Stomach (tissue), 9 donors: Measurements from ENCODE around the gene DBP. TPM values are rescaled to one million over a fixed set of nuclear protein-coding genes. Genes with fewer than 3 reads are reported as not detected.

Source experiments
- DNase-seq, 2 donors: peaks; one replicate each; pipeline versions ENCODE4 v3.0.0 to v3.0.0-alpha.2; 2013 to 2019
- H3K27ac ChIP-seq, 5 donors: fragments of 200-600 bp in 4 of 5; sonication (generic) in 4 of 5; one replicate each; pipeline ENCODE4 v1.5.1; 2013 to 2019; ENCODE audit warnings: mild to moderate bottlenecking in 1 of 5, moderate library complexity in 1 of 5
- H3K27me3 ChIP-seq, 3 donors: fragments of 200-600 bp; sonication (generic); one replicate each; pipeline ENCODE4 v1.5.1; 2017 to 2019; ENCODE audit warnings: mixed run types in 1 of 3
- H3K36me3 ChIP-seq, 4 donors: fragments of 200-600 bp; sonication (generic); 1 replicate in 3 of 4; 2 replicates in 1 of 4; pipeline ENCODE4 v1.5.1; 2016 to 2019
- H3K4me1 ChIP-seq, 4 donors: fragments of 200-600 bp; sonication (generic); one replicate each; pipeline ENCODE4 v1.5.1; 2016 to 2019
- H3K4me3 ChIP-seq, 4 donors: fragments of 200-600 bp; sonication (generic) in 3 of 4; one replicate each; pipeline ENCODE4 v1.5.1; 2016 to 2019; ENCODE audit warnings: mild to moderate bottlenecking in 1 of 4
- H3K9me3 ChIP-seq, 4 donors: fragments of 200-600 bp; sonication (generic); one replicate each; pipeline ENCODE4 v1.5.1; 2016 to 2019
- CTCF ChIP-seq, 7 experiments: fragments of 450-650 bp in 4 of 7; fragments of 200-600 bp in 3 of 7; sonication (generic) in 3 of 7; IDR thresholded peaks; one replicate each; pipeline ENCODE4 v1.5.1; 2016 to 2019; ENCODE audit warnings: antibody characterized with exemption in 7 of 7, control low read depth in 2 of 7, mild to moderate bottlenecking in 1 of 7
- EP300 ChIP-seq: sonication (generic); formaldehyde crosslinking; IDR thresholded peaks from one replicate; pipeline ENCODE4 v1.6.1; 2017; ENCODE audit warnings: antibody characterized with exemption
- POLR2A ChIP-seq, 4 donors: fragments of 450-650 bp; IDR thresholded peaks; one replicate each; pipeline ENCODE4 v1.6.1; 2016; ENCODE audit warnings: antibody characterized with exemption in 4 of 4, control low read depth in 2 of 4, mild to moderate bottlenecking in 1 of 4, moderate library complexity in 1 of 4
- POLR2AphosphoS5 ChIP-seq, 3 donors: sonication (generic); formaldehyde crosslinking; IDR thresholded peaks; one replicate each; pipeline ENCODE4 v1.6.1; 2016; ENCODE audit warnings: antibody characterized with exemption in 3 of 3
- WGBS, 5 donors: extraction: QIAGEN DNeasy Blood & Tissue Kit in 3 of 5; methylation state at CpG; one replicate each; pipeline versions ENCODE4 v1.1.5 to v1.1.7; 2013 to 2018; 5-methylcytosine and 5-hydroxymethylcytosine counted together
- intact Hi-C: fragments of 100-400 bp; cut with DNase I; formaldehyde crosslinking; loops from one replicate; pipeline ENCODE4 v1.15.1; 2023; ENCODE audit warnings: low total_unique reads
- polyA plus RNA-seq, 3 donors: library from polyadenylated mRNA; stranded (reverse); fragments of 200-250 nt; gene quantifications; one replicate each; pipeline ENCODE4 v1.2.3, GENCODE V29; 2013
- total RNA-seq, 5 donors: library from RNA; depleted of rRNA; stranded (reverse); fragments of >200 nt; gene quantifications; one replicate each; pipeline versions ENCODE4 v1.1.0 to v1.2.3, GENCODE V29; 2014 to 2016
- donor health status: healthy with polysubstance abuse.
- donor health status: Bipolar disorder and iron deficiency.
- donor health status: healthy.

DBP gene
- total and polyA plus RNA-seq, 8 donors: 4.2 to 29.0 (median 9.6) TPM; not detected in 1

GRCh38 chr19:48676887-48677286 lies 39.7 kb upstream of the DBP start:
- no peak for TF ChIP-seq CTCF (IDR thresholded peaks at IDR 0.05)
- peak in 2 of 3 donors; percentile 71 to 72 for TF ChIP-seq POLR2AphosphoS5 (IDR thresholded peaks at IDR 0.05)
- Histone ChIP-seq H3K4me3 (no peak overlapping the region), H3K27ac (peak overlapping the region; percentile 28 to 87 (median 67)), H3K9me3 (no peaks in the 10 kb centered on the region), H3K36me3 (no peaks in the 10 kb centered on the region), H3K27me3 (no peaks in the 10 kb centered on the region), H3K4me1 (peaks cover 13 to 29% (median 20%) of the 10 kb centered on the region in 4 donors)
- intact Hi-C loops: no loop called here
- 42 to 76% (median 57%) methylated on average over 13 of the region's 13 CpGs for WGBS, 5 donors
- peak; percentile 67 to 89 for DNase-seq

- DNase-seq: no peak
- H3K27ac ChIP-seq: peak overlapping the region; percentile 28 to 87 (median 67)
- TF ChIP-seq POLR2AphosphoS5 (IDR thresholded peaks at IDR 0.05): no peak
- TF ChIP-seq POLR2A (IDR thresholded peaks at IDR 0.05): no peak
- no peak for TF ChIP-seq EP300
- no peak for TF ChIP-seq CTCF (IDR thresholded peaks at IDR 0.05)
- H3K4me1 ChIP-seq: peaks cover 13 to 29% (median 18%) of the 10 kb centered on the region in 4 donors
- no peak overlapping the region for H3K4me3 ChIP-seq
- no peaks in the 10 kb centered on the region for H3K27me3 ChIP-seq
- WGBS, 5 donors: 63 to 82% (median 73%) methylated on average over 16 to 17 of the region's 17 CpGs
- H3K9me3 ChIP-seq: no peaks in the 10 kb centered on the region
- intact Hi-C loops: no loop called here
- H3K36me3 ChIP-seq: no peaks in the 10 kb centered on the region
Observed at GRCh38 chr19:48676487-48676886, 39.3 kb upstream of the DBP start.

GRCh38 chr19:48674921-48675824 lies 38.0 kb upstream of the DBP start:
- H3K9me3 ChIP-seq: no peaks in the 10 kb centered on the region
- H3K27ac ChIP-seq: peak overlapping the region in 4 of 5 donors; percentile 62 to 87 (median 70)
- H3K36me3 ChIP-seq: no peaks in the 10 kb centered on the region
- TF ChIP-seq CTCF (IDR thresholded peaks at IDR 0.05) (peak in 5 of 7 experiments; percentile 75 to 92 (median 85)), EP300 (no peak), POLR2AphosphoS5 (IDR thresholded peaks at IDR 0.05) (peak in 1 of 3 donors; percentile 59), POLR2A (IDR thresholded peaks at IDR 0.05) (no peak)
- peak; percentile 88 to 95 for DNase-seq
- no peak overlapping the region for H3K4me3 ChIP-seq
- intact Hi-C loops: no loop called here
- 30 to 40% (median 36%) methylated on average over 20 to 28 of the region's 28 CpGs for WGBS, 5 donors
- no peaks in the 10 kb centered on the region for H3K27me3 ChIP-seq
- peaks cover 13 to 24% (median 18%) of the 10 kb centered on the region in 4 donors for H3K4me1 ChIP-seq

GRCh38 chr19:48674216-48674809 lies 37.1 kb upstream of the DBP start:
- H3K4me3 ChIP-seq: no peak overlapping the region
- H3K27me3 ChIP-seq: no peaks in the 10 kb centered on the region
- no peaks in the 10 kb centered on the region for H3K36me3 ChIP-seq
- DNase-seq: no peak
- peaks cover 13 to 24% (median 18%) of the 10 kb centered on the region in 4 donors for H3K4me1 ChIP-seq
- TF ChIP-seq CTCF (IDR thresholded peaks at IDR 0.05) (no peak), EP300 (no peak), POLR2AphosphoS5 (IDR thresholded peaks at IDR 0.05) (no peak), POLR2A (IDR thresholded peaks at IDR 0.05) (no peak)
- no peaks in the 10 kb centered on the region for H3K9me3 ChIP-seq
- no peak overlapping the region for H3K27ac ChIP-seq
- intact Hi-C loops: no loop called here
- 85 to 91% (median 88%) methylated on average over 19 of the region's 19 CpGs for WGBS, 5 donors
